Loucy (cell line): ENCODE measurements around the gene C17orf107.

ENCODE experiments used
- H2AFZ ChIP-seq: fragments of 200-600 bp; sonication (generic); 2 replicates; pipeline ENCODE4 v1.6.0; 2016; ENCODE audit warnings: antibody characterized with exemption, mild to moderate bottlenecking, low read length, moderate library complexity
- H3F3A ChIP-seq: fragments of 200-600 bp; 2 replicates; pipeline ENCODE4 v1.6.0; 2016; ENCODE audit warnings: antibody characterized with exemption, low read depth, mild to moderate bottlenecking
- H3K27me3 ChIP-seq: fragments of 200-600 bp; sonication (generic); 2 replicates; pipeline ENCODE4 v1.6.1; 2014; ENCODE audit warnings: low read length, mild to moderate bottlenecking; ENCODE audit not compliant: insufficient read depth, poor library complexity, severe bottlenecking
- H3K36me3 ChIP-seq: fragments of 200-600 bp; sonication (generic); 2 replicates; pipeline ENCODE4 v1.6.1; 2016; ENCODE audit warnings: low read length; ENCODE audit not compliant: insufficient read depth
- H3K4me1 ChIP-seq: fragments of 200-600 bp; sonication (generic); 2 replicates; pipeline ENCODE4 v1.5.1; 2014; ENCODE audit warnings: low read length, mild to moderate bottlenecking; ENCODE audit not compliant: insufficient read depth, poor library complexity, severe bottlenecking
- H3K4me2 ChIP-seq: fragments of 200-600 bp; sonication (generic); 2 replicates; pipeline ENCODE4 v1.6.0; 2014; ENCODE audit warnings: antibody characterized with exemption, low read length, low read depth, mild to moderate bottlenecking; ENCODE audit not compliant: poor library complexity, severe bottlenecking
- H3K4me3 ChIP-seq: fragments of 200-600 bp; sonication (generic); 2 replicates; pipeline ENCODE4 v1.5.1; 2014; ENCODE audit warnings: low read length, mild to moderate bottlenecking, mixed read lengths; ENCODE audit not compliant: poor library complexity, severe bottlenecking
- H3K79me2 ChIP-seq: fragments of 200-600 bp; sonication (generic); 2 replicates; pipeline ENCODE4 v1.6.1; 2014; ENCODE audit warnings: low read length; ENCODE audit not compliant: insufficient read depth
- H3K9ac ChIP-seq: fragments of 200-600 bp; sonication (generic); 2 replicates; pipeline ENCODE4 v1.6.0; 2014; ENCODE audit warnings: mild to moderate bottlenecking, low read depth, low read length, moderate library complexity; ENCODE audit not compliant: poor library complexity, severe bottlenecking
- H3K9me2 ChIP-seq: fragments of 200-600 bp; sonication (generic); replicated peaks from 2 replicates; pipeline ENCODE4 v1.6.1; 2016; ENCODE audit warnings: low read depth, low read length, mixed read lengths
- H3K9me3 ChIP-seq: fragments of 200-600 bp; sonication (generic); 2 replicates; pipeline ENCODE4 v1.6.1; 2014; ENCODE audit warnings: mild to moderate bottlenecking, antibody characterized with exemption, low read length, low read depth; ENCODE audit not compliant: insufficient read depth
- H4K20me1 ChIP-seq: fragments of 200-600 bp; sonication (generic); 2 replicates; pipeline ENCODE4 v1.6.0; 2014; ENCODE audit warnings: antibody characterized with exemption, low read length, mild to moderate bottlenecking; ENCODE audit not compliant: insufficient read depth, poor library complexity, severe bottlenecking
- CTCF ChIP-seq: fragments of 200-600 bp; sonication (generic); conservative IDR thresholded peaks from 2 replicates; pipeline ENCODE4 v1.5.1; 2014; ENCODE audit warnings: mild to moderate bottlenecking, antibody characterized with exemption, low read length
- EZH2phosphoT487 ChIP-seq: fragments of 200-600 bp; IDR thresholded peaks from 2 replicates; pipeline ENCODE4 v1.6.1; 2018; ENCODE audit warnings: antibody characterized with exemption, mild to moderate bottlenecking, moderate library complexity, borderline replicate concordance

C17orf107 gene

GRCh38 chr17:4900231-4901107, 1.1 kb downstream of the C17orf107 start:
- no peaks in the 10 kb centered on the region for H3K9me2 ChIP-seq
- no peaks in the 10 kb centered on the region for H3K9me3 ChIP-seq
- no peak overlapping the region for H3K4me2 ChIP-seq
- no peaks in the 10 kb centered on the region for H3F3A ChIP-seq
- no peak overlapping the region for H2AFZ ChIP-seq
- no peak overlapping the region for H3K9ac ChIP-seq
- peaks cover 8% of the 10 kb centered on the region for H3K4me1 ChIP-seq
- H3K27me3 ChIP-seq = no peaks in the 10 kb centered on the region
- no peaks in the 10 kb centered on the region for H4K20me1 ChIP-seq
- H3K79me2 ChIP-seq = no peaks in the 10 kb centered on the region
- peaks cover 7% of the 10 kb centered on the region; the same call in 1 of the 2 replicates for H3K36me3 ChIP-seq
- TF ChIP-seq EZH2phosphoT487 (no peak), CTCF (no peak)
- H3K4me3 ChIP-seq = no peak overlapping the region

DNA sequence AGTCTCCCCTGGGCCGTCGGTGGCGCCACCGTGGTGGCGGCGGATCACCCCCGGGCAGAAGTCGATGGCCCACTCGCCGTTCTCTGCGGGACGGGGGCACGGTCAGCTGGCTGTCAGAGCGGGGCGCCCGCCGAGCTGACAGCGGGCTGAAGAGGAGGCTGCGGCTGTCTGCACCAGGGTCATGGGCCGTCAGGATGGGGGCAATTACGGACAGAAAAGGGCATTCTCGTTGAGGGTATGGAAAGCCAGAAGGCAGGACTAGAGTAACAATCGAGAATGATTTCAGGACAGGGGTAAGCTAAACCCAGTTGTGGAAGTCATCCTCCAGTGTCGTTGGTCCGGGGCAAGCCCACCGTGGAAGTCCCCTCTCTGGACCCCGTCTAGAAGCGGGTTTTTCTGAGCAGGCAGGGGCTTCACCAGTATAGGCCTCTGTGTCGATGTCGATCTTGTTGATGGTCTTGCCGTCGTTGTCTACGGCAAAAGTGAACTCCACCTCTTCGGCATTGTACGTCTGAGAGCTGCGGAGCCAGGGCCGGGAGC, 1.8 kb downstream of the C17orf107 start:
- Histone ChIP-seq H3F3A (no peaks in the 10 kb centered on the region), H3K9me3 (no peaks in the 10 kb centered on the region), H3K27me3 (no peaks in the 10 kb centered on the region), H3K9me2 (no peaks in the 10 kb centered on the region), H2AFZ (no peak overlapping the region), H3K36me3 (peaks cover 6% of the 10 kb centered on the region; the same call in 1 of the 2 replicates), H3K9ac (no peak overlapping the region), H3K4me2 (no peak overlapping the region), H3K79me2 (no peaks in the 10 kb centered on the region), H3K4me1 (peaks cover 8% of the 10 kb centered on the region), H4K20me1 (no peaks in the 10 kb centered on the region), H3K4me3 (no peak overlapping the region)
- TF ChIP-seq CTCF (no peak), EZH2phosphoT487 (no peak)

DNA sequence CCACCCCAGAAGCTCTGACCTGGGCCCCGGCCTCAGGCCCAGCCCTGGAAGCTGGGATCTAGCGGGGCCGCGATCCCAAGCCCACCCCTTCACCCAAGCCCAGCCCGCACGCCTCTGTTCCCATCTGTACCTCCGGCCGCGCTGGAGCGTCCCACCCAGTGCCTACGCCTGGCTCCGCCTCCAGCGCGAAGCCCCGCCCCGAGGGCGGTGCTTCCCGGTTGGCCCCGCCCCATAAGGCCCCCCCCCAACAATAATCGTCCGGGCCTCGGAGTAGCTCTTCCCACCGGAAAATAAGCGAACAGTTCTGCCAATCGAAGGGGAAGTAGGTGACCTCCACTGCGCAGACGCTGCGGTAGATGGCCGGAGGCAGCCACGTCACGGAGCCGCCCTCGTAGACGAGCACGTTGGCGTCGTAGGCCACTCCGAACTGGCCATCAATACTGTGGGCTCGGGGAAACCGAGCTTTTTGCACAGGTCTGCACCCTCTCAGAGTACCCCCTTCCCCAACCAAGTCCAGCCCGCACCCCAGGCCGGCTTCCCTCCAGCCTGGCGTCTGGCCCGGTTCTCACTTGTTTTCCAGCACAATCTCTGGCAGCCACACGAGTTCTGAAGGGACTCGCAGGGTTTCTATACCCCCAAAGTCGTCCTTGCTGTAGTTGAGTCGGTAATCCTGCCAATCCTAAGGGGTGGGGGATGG, 2.5 kb downstream of the C17orf107 start:
- no peaks in the 10 kb centered on the region for H3K27me3 ChIP-seq
- no peaks in the 10 kb centered on the region for H3K9me2 ChIP-seq
- no peak for TF ChIP-seq CTCF
- TF ChIP-seq EZH2phosphoT487 = no peak
- no peaks in the 10 kb centered on the region for H3K79me2 ChIP-seq
- H4K20me1 ChIP-seq = no peaks in the 10 kb centered on the region
- peaks cover 8% of the 10 kb centered on the region for H3K4me1 ChIP-seq
- H3K4me2 ChIP-seq = no peak overlapping the region
- no peaks in the 10 kb centered on the region; the same call in 1 of the 2 replicates for H3K36me3 ChIP-seq
- H3K4me3 ChIP-seq = no peak overlapping the region
- no peak overlapping the region for H2AFZ ChIP-seq
- no peaks in the 10 kb centered on the region for H3K9me3 ChIP-seq
- H3F3A ChIP-seq = no peaks in the 10 kb centered on the region
- H3K9ac ChIP-seq = no peak overlapping the region
